ENCODE results near the gene KIF26B. TPM values are rescaled to one million over a fixed set of nuclear protein-coding genes. Genes with fewer than 3 reads are reported as not detected.

KIF26B gene
- total RNA-seq, 1 donor from 2014 or later: 8.8 TPM

DNA sequence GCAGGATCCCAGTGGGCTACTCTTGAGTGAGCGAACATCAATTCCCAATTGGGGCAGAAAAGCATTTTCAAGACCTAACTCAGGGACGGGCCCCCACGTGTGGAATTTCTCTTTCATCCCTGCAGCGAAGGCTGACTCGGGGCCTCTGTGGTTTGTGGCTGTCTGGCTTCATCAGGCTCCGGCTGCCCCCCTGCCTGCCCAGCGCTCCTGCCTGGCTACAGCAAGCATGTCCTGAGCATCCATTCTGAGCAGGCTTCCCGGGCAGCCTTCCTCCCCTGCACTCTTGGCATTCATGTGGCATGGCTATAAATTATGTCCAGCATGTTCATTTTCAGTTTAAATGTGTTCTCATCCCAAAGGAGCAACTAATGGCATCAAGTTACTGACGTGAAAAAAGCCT lies 588.1 kb downstream of the KIF26B start:
- H3K27ac Mint-ChIP-seq (ENCODE audit: unreplicated experiment): no peak overlapping the region
- no peak for DNase-seq (ENCODE audit: extremely low spot score, unreplicated experiment)
- TF ChIP-seq, protein P1, sequence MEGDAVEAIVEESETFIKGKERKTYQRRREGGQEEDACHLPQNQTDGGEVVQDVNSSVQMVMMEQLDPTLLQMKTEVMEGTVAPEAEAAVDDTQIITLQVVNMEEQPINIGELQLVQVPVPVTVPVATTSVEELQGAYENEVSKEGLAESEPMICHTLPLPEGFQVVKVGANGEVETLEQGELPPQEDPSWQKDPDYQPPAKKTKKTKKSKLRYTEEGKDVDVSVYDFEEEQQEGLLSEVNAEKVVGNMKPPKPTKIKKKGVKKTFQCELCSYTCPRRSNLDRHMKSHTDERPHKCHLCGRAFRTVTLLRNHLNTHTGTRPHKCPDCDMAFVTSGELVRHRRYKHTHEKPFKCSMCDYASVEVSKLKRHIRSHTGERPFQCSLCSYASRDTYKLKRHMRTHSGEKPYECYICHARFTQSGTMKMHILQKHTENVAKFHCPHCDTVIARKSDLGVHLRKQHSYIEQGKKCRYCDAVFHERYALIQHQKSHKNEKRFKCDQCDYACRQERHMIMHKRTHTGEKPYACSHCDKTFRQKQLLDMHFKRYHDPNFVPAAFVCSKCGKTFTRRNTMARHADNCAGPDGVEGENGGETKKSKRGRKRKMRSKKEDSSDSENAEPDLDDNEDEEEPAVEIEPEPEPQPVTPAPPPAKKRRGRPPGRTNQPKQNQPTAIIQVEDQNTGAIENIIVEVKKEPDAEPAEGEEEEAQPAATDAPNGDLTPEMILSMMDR (IDR thresholded peaks at IDR 0.05): no peak
- peaks cover 20% of the 10 kb centered on the region for H3K9me3 Mint-ChIP-seq (ENCODE audit: unreplicated experiment)
- H3K27me3 Mint-ChIP-seq (ENCODE audit: unreplicated experiment): no peaks in the 10 kb centered on the region
- H3K4me3 Mint-ChIP-seq (ENCODE audit: unreplicated experiment): no peak overlapping the region
- peaks cover 8% of the 10 kb centered on the region for H3K36me3 Mint-ChIP-seq (ENCODE audit: unreplicated experiment)
- peaks cover 8% of the 10 kb centered on the region for H3K4me1 Mint-ChIP-seq (ENCODE audit: unreplicated experiment)

DNA sequence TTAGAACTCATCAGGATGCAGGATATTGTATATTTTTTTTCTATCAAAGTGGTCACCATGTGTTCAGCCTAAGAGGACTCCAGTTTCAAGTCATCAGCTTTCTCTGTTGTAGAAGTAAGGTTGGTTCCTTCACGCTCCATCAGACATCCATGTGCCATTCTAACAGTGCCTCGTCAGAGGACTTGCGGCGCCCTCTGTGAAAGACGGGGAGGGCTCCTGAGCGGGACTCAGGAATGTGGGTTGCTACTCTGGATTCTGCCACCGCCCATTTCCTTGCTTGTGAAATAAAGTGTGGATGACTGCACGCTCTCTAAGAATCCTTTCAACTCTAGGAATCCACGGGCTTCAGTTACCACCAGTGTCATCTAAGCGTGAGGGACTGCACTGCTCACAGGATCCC lies 593.5 kb downstream of the KIF26B start:
- Mint-ChIP-seq H3K9me3 (ENCODE audit: unreplicated experiment) (peaks cover 16% of the 10 kb centered on the region), H3K4me3 (ENCODE audit: unreplicated experiment) (no peak overlapping the region), H3K27ac (ENCODE audit: unreplicated experiment) (no peak overlapping the region), H3K27me3 (ENCODE audit: unreplicated experiment) (no peaks in the 10 kb centered on the region), H3K36me3 (ENCODE audit: unreplicated experiment) (peaks cover 25% of the 10 kb centered on the region), H3K4me1 (ENCODE audit: unreplicated experiment) (peaks cover 20% of the 10 kb centered on the region)
- DNase-seq (ENCODE audit: extremely low spot score, unreplicated experiment): no peak
- TF ChIP-seq, protein P1 (IDR thresholded peaks at IDR 0.05): no peak

DNA sequence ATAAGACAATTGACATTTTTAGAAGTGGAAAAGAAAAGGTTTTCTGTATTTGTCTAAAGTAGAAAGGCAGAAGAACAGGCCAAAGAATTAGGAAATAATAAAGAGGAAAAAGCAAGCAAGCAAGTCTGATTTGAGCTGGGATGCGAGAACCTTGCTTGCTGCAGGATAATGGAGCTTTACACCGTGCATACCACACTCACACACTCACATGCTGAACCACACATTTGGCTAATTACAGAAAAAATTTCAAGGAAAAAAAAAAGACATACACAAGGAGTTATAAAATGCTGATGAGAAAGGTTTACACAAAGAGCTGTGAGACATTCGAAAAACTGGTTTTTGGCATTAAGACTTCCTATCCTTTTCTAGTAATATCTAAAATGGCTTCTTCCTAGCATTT lies 593.9 kb downstream of the KIF26B start:
- Mint-ChIP-seq H3K27ac (ENCODE audit: unreplicated experiment) (no peak overlapping the region), H3K27me3 (ENCODE audit: unreplicated experiment) (no peaks in the 10 kb centered on the region), H3K9me3 (ENCODE audit: unreplicated experiment) (peaks cover 16% of the 10 kb centered on the region), H3K36me3 (ENCODE audit: unreplicated experiment) (peaks cover 26% of the 10 kb centered on the region), H3K4me3 (ENCODE audit: unreplicated experiment) (no peak overlapping the region), H3K4me1 (ENCODE audit: unreplicated experiment) (peaks cover 20% of the 10 kb centered on the region)
- TF ChIP-seq, protein P1 (IDR thresholded peaks at IDR 0.05): no peak
- DNase-seq (ENCODE audit: extremely low spot score, unreplicated experiment): no peak

DNA sequence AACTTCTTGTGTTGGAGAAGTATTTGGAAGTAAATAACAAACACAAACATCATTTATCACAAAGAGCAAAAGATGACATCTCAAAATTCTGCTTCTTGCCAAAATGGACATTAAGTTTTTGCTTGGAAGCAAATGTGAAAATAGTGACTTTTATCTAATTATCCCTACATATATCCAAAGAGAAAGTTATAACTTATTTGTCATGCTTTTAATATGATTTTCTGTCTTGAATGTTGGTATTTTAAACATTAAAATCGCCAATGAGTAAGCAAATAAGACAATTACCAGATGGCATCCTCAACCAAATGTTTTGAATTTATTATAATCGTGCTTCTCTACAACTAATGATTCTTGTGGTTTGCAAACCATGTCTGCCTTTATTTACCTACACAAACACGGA lies 594.3 kb downstream of the KIF26B start:
- Mint-ChIP-seq H3K36me3 (ENCODE audit: unreplicated experiment) (peaks cover 26% of the 10 kb centered on the region), H3K9me3 (ENCODE audit: unreplicated experiment) (peaks cover 16% of the 10 kb centered on the region), H3K4me1 (ENCODE audit: unreplicated experiment) (peaks cover 20% of the 10 kb centered on the region), H3K4me3 (ENCODE audit: unreplicated experiment) (no peak overlapping the region), H3K27ac (ENCODE audit: unreplicated experiment) (no peak overlapping the region), H3K27me3 (ENCODE audit: unreplicated experiment) (no peaks in the 10 kb centered on the region)
- no peak for DNase-seq (ENCODE audit: extremely low spot score, unreplicated experiment)
- TF ChIP-seq, protein P1 (IDR thresholded peaks at IDR 0.05): no peak

DNA sequence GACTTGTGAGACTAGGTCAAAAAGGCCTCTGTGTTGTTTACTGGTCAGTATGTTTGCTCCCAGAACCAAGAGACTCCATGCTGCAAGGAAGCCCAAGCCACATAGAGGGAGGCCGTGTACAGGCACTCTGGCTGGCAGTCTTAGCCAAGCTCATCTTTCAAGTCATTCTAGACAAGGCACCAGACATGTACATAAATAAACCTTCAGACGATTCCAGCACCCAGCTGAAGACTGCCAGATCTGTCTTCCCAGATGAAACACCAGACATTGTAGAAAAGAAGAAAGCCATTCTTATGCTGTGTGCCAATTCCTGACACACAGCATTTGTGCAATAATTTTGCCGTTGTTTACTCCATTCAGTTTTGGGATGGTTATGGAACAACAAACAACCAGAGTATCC lies 595.5 kb downstream of the KIF26B start:
- Mint-ChIP-seq H3K4me3 (ENCODE audit: unreplicated experiment) (no peak overlapping the region), H3K36me3 (ENCODE audit: unreplicated experiment) (peaks cover 26% of the 10 kb centered on the region)
- no peak for DNase-seq (ENCODE audit: extremely low spot score, unreplicated experiment)

More for the DNA sequence above, 595.5 kb downstream of the KIF26B start:
- Mint-ChIP-seq H3K9me3 (ENCODE audit: unreplicated experiment) (peaks cover 19% of the 10 kb centered on the region), H3K27me3 (ENCODE audit: unreplicated experiment) (no peaks in the 10 kb centered on the region), H3K4me1 (ENCODE audit: unreplicated experiment) (peaks cover 20% of the 10 kb centered on the region), H3K27ac (ENCODE audit: unreplicated experiment) (no peak overlapping the region)
- TF ChIP-seq, protein P1 (IDR thresholded peaks at IDR 0.05): no peak

All from osteocyte (in vitro differentiated cells).